SIG-M5 (cell line): ENCODE measurements around the gene MLXIPL.
"Not testable (repeated sequence)": the region's sequence is repeated elsewhere in the genome, so short reads cannot be mapped to it uniquely, and the experiment has no call there.

Experiments
- DNase-seq: peaks from one replicate; lab custom pipeline; 2025; lab: John Stamatoyannopoulos, UW

Gene MLXIPL

DNA sequence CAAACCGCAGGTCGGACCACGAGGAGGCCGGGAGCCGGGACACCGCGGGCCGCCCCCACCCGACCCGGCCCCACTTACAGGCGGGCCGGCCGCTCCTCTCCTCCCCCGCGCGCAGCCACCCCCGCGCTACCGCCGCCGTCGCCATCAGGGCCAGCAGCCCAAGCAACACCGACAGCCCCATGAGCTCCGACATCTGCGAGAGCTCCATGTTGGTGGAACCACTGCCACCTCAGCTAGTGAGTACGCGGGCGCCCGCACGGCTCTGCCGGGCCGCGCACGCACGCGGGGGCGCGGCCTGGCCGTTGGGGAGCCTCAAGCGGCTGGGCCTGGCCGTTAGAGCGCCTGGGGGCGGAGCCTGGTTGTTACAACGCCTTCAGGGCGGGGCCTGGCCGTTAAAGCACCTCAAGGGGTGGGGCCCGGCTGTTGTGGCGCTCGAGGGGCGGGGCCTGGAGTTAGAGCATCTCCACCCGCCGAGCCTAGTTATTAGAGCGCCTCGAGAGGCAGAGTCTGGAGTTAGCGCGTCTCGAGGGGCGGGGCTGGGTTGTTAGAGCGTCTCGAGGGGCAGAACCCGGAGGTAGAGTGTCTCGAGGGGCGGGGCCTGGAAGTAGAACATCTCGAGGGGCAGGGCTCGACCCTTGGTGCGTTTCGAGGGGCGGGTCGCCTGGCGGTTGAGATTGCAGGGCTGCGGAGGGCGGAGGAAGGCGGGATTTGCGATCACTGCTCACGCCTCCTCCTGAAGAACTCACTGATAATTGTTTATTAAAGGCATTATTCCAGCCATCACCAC, 45.8 kb downstream of the MLXIPL start, which contains the start of gene TBL2:
Gene TBL2 (minus strand): TSS at position 238 of the 787 bp plus-strand sequence. CDS start 30 bp downstream, at position 208.
- peak; percentile 84 for DNase-seq

GRCh38 chr7:73577627-73578341, 46.5 kb downstream of the MLXIPL start:
- DNase-seq: no peak

DNA sequence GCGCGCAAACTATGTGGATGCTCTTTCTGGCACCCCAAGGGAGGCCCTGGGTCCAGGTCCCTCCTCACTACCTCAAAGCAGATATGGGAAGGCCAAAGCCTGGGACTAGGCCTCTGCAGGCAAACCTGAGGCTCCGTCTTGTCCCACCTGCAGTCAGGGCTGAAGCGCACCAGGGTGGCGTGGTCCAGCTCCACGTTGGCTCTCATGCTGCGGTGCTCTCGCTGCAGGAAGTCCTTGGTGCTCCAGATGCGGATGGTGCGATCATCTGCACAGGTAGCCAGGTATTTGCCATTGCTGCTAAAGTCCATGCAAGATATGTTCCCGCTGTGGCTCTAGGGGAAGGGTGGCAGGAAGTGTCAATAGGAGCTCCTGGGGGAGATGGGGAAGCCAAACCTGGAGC, 50.5 kb downstream of the MLXIPL start:
- DNase-seq: no peak

DNA sequence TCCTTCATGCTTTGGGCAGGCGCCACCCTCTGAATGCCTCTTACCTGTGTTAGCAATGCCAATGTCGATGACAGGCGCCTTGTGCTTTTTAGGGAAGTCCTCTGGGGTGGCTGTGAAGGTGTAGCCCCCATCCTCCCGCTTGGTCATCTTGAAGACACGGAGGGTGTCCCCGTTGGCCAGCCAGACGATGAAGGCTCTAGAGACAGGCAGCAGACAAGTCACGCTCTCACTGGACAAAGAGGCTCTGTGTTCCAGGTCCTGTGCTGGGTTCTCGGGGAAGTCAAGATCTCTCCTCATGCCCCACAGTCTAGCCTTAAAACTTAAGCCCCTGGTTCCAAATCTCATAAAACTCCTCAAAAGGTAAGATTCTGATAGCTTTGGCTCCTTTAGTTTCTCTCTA, 51.0 kb downstream of the MLXIPL start:
- no peak for DNase-seq

- DNase-seq: no peak
Measured at GRCh38 chr7:73572767-73573186, 51.5 kb downstream of the MLXIPL start.

GRCh38 chr7:73570977-73571376, 53.3 kb downstream of the MLXIPL start:
- no peak for DNase-seq

GRCh38 chr7:73570521-73570920, 53.8 kb downstream of the MLXIPL start:
- DNase-seq: no peak

- DNase-seq: no peak
Measured at GRCh38 chr7:73569042-73569608, 55.2 kb downstream of the MLXIPL start.

GRCh38 chr7:73567846-73568685, 56.3 kb downstream of the MLXIPL start:
- no peak for DNase-seq

DNA sequence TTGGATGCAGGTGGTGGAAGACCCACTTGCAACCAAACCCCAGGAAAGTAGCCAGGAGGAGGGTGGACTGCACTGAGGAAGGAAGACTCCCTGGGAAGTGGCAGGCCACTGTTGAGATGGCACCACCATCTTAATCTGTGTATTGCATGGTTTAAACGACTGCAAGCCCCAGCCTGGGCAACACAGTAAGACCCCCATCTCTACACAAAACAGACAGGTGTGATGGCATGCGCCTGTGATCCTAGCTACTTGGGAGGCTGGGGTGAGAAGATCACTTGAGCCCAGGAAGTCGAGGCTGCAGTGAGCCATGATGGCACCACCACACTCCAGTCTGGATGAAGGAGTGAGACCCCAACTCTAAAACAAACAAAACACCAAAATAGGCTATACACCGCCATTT, 57.2 kb downstream of the MLXIPL start:
- DNase-seq: no peak

DNA sequence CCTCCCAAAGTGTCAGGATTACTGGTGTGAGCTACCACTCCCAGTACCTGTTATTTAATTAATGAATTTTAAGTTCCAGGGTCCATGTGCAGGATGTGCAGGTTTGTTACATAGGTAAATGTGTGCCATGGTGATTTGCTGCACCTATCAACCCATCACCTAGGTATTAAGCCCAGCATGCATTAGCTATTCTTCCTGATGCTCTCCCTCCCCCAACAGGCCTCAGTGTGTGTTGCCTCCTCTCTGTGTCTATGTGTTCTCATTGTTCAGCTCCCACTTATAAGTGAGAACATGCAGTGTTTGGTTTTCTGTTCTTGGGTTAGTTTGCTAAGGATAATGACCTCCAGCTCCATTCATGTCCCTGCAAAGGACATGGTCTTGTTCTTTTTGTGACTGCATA, 57.9 kb downstream of the MLXIPL start:
- not testable (repeated sequence) for DNase-seq

- DNase-seq: no peak
Measured at GRCh38 chr7:73565675-73566340, 58.5 kb downstream of the MLXIPL start.

DNA sequence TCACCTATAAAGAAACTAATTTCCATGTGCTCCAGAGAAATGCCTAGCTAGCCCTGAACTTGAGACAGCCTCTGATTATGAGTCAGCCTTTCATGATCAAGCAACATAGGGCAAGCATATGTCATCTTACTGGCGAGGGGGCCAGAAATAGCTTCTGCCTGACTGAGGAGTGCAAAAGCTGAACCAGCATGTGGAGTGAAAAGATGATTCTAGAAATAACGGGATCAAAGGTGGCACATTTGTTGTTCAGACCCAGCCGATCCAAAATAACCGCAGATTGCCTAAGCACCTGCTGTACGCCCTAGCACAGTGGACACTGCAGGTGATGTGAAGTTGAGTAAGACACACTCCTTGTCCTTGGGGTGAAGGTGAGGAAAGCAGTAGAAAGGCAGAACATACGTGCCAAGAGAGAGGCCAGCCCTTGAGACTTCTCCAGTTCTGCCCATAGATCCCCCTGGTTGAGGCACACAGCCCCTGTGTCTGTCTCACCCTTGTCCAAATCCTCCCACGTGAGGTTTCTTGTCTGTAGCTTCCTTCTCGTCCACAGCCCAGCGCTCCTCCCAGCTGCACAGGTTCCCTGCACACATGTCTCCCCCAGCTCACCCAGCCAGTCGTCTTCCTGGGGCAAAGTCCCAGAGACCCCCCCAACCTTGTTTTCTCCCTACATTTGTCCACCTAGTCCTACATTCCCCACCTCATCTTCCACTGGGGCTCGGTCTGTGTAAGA, 64.0 kb downstream of the MLXIPL start:
- peak; percentile 16 for DNase-seq

DNA sequence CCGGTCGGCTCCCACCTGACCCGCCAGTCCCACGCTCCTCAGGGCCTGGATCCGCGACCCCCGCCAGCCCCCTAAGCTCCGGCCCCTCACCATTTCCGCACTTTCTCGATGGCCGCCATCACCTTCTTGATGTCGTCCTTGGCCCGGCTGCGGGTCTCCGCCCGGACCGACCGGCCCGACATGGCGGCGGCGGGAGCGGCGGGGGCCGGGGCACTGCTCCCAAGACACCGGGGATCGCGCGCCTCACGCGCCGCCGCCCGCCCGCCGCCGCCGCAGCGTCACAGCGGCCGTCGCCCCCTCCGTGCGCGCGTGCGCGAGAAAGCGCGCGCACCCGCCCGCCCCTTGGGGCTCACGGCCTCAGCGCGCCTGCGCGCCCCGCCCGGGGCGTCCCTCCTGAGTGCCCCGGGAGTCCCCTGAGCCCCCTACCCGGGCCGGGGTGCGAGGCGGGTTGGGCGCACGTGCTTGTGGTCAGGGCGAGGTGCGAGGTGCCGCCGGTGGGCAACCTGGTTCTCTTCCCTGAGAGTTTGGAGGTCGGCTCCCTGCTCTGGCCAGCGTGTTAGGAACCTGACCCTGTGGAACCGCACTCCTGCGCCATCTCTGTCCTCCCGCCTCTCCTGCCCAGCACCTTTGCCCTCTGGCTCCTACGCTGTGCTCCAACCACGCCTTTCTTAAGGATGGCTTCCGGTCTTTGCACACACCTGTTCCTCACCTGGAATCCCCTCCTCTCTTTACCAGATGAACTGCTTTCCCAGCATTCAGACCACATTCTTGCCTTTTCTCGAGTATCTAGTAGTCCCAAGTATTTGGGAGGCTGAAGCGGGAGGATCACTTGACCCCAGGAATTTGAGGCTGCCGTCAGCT, 66.7 kb downstream of the MLXIPL start, which contains the start of gene BCL7B:
Gene BCL7B (minus strand): TSS at position 294 of the 861 bp plus-strand sequence. CDS start 112 bp downstream, at position 182.
- no peak for DNase-seq

GRCh38 chr7:73557108-73557396, 67.3 kb downstream of the MLXIPL start:
- no peak for DNase-seq

DNA sequence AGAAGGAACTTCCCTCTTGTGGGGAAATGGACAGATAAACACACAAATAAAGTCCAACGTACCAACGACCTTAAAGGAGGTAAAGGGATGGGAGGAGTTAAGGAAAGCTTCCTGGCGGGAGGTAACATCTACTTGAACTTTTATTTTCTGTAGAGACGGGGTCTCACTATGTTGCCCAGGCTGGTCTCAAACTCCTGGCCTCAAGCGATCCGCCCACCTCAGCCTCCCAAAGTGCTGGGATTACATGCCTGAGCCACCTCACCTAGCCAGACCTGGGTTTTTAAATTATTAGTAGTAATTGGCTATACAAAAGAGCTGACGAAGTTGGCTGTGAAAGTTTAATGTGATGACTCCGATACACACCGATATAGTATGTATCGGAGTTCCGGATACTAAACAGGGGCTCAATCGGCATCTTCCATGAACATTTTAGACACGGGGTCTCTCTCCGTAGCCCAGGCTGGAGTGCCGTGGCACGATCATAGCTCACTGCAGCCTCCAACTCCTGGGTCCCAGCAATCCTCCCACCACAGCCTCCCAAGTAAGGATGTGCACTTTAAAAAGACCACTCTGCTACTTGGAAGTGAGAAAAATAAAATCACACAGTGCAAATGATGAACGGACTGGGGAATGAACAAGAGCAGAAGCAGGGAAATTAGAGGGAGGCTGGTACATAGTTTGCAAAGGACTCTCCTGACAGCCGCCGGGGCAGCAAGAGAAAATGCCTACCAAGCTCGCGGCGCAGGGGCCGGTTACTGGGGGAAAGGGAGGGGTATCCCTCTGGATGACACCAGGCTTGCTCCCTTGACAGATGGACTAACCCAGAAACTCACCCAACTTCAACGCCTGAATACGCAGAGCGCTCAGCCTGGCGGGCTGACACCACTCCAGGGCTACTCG, 67.9 kb downstream of the MLXIPL start:
- DNase-seq: no peak

DNA sequence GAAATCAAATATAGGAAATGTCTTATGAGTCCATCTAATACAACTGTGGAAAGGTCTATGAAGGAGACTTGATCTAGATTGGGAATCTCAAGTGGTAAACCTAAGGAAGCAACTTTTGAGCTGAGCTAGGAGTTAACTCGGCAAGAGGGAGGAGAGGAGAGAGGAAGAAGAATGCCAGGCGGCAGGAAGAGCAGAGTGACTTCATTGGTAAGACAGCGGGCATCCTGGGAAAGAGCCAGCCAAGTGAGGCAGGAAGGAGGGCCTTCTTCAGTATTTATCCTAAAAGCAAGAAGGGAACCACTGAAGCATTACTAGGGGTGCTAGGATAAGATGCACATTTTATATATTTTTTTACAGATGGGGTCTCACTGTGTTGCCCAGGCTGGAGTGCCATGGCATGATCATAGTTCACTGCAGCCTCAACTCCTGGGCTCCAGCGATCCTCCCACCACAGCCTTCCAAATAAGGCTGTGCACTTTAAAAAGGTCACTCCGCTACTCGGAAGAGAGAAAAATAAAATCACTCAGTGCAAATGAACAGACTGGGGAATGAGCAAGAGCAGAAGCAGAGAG, 68.8 kb downstream of the MLXIPL start:
- DNase-seq: no peak

- DNase-seq: not testable (repeated sequence)
Measured at GRCh38 chr7:73550093-73550492, 74.2 kb downstream of the MLXIPL start.
